BJ (cell line): Measurements from ENCODE around the gene ACAP2. TPM values are rescaled to one million over a fixed set of nuclear protein-coding genes. Genes with fewer than 3 reads are reported as not detected.

Experiments
- CTCF ChIA-PET: fragments of 350-600 bp; formaldehyde crosslinking; extraction: SDS; loops from one replicate; lab custom pipeline; 2021; ENCODE audit warnings: antibody characterized with exemption, inconsistent platforms; lab: Yijun Ruan, JAX
- POLR2A ChIA-PET: fragments of 300-600 bp; sonication (Branson Sonifier 250); formaldehyde crosslinking; extraction: SDS; loops from one replicate; lab custom pipeline; 2021; ENCODE audit warnings: antibody characterized with exemption; lab: Charles Lee
- DNase-seq: peaks from one replicate; pipeline ENCODE4 v3.0.0-alpha.2; 2011; ENCODE audit warnings: low read depth
- H3K27me3 ChIP-seq: 2 replicates; pipeline ENCODE4 v1.6.0; 2011; ENCODE audit warnings: low read length; ENCODE audit not compliant: control insufficient read depth, insufficient read depth
- H3K36me3 ChIP-seq: 2 replicates; pipeline ENCODE4 v1.5.1; 2011; ENCODE audit warnings: low read length; ENCODE audit not compliant: control insufficient read depth, insufficient read depth
- H3K4me3 ChIP-seq: 2 replicates; pipeline ENCODE4 v1.5.1; 2011; ENCODE audit warnings: low read depth, mild to moderate bottlenecking, control low read depth, low read length
- CTCF ChIP-seq: IDR thresholded peaks from 2 replicates; pipeline ENCODE4 v1.5.1; 2011; ENCODE audit warnings: low read depth, mild to moderate bottlenecking, control low read depth, inconsistent platforms, low read length, moderate library complexity; ENCODE audit not compliant: insufficient read depth
- polyA plus RNA-seq: library from polyadenylated mRNA; depleted of rRNA; stranded (reverse); fragments of >200 nt; gene quantifications from 2 replicates; pipeline ENCODE4 v1.2.3, GENCODE V29; 2011

The ACAP2 gene
- polyA plus RNA-seq, 1 experiment: 12.5 TPM

GRCh38 chr3:195270817-195271409, 171.9 kb downstream of the ACAP2 start, which contains the start of gene XXYLT1:
XXYLT1 (minus strand) TSS chr3:195271159; CDS start chr3:195271058, 101 bp downstream.
- ChIA-PET CTCF (interaction anchor here (0.5 to 8.7 kb wide), 47 partner anchors 9 to 599 kb away, joined by 3 to 160 read pairs (median 4); partner anchors contain the start of genes ACAP2, FAM43A, LSG1 and PPP1R2), POLR2A (interaction anchor here (0.6 kb wide), 1 partner anchor 244 kb away, joined by 4 read pairs; no protein-coding TSS in a partner anchor)
- peak; percentile 44 for TF ChIP-seq CTCF
- H3K27me3 ChIP-seq: no peaks in the 10 kb centered on the region
- H3K36me3 ChIP-seq: peaks cover 2% of the 10 kb centered on the region; the same call in 1 of the 2 replicates
- H3K4me3 ChIP-seq: peak within 1 kb of the TSS; percentile 91
- DNase-seq: no peak

- no peak for DNase-seq
- peaks cover 4% of the 10 kb centered on the region for H3K36me3 ChIP-seq
- ChIA-PET CTCF (interaction anchor here (0.6 to 8.7 kb wide), 23 partner anchors 8 to 598 kb away, joined by 3 to 160 read pairs (median 5); partner anchors contain the start of genes FAM43A, LSG1 and PPP1R2), POLR2A (interaction anchor here (0.6 kb wide), 1 partner anchor 244 kb away, joined by 4 read pairs; no protein-coding TSS in a partner anchor)
- peak; percentile 40 for TF ChIP-seq CTCF
- no peaks in the 10 kb centered on the region for H3K27me3 ChIP-seq
- H3K4me3 ChIP-seq: peak overlapping the region; percentile 91
Observed at GRCh38 chr3:195270079-195270816, 172.6 kb downstream of the ACAP2 start.

- POLR2A ChIA-PET: no interaction called here
- no peak for TF ChIP-seq CTCF
- H3K36me3 ChIP-seq: peaks cover 4% of the 10 kb centered on the region
- CTCF ChIA-PET: interaction anchor here (1.0 to 8.7 kb wide), 14 partner anchors 8 to 597 kb away, joined by 3 to 160 read pairs (median 14); partner anchors contain the start of genes FAM43A, LSG1 and PPP1R2
- H3K4me3 ChIP-seq: peak overlapping the region; percentile 91
- no peaks in the 10 kb centered on the region for H3K27me3 ChIP-seq
- no peak for DNase-seq
Observed at GRCh38 chr3:195269375-195270078, 173.3 kb downstream of the ACAP2 start.

GRCh38 chr3:195268576-195269309, 174.1 kb downstream of the ACAP2 start:
- CTCF ChIA-PET: interaction anchor here (0.6 to 8.7 kb wide), 11 partner anchors 7 to 597 kb away, joined by 3 to 160 read pairs (median 9); partner anchors contain the start of genes FAM43A and LSG1
- Histone ChIP-seq H3K36me3 (peaks cover 4% of the 10 kb centered on the region), H3K27me3 (no peaks in the 10 kb centered on the region), H3K4me3 (no peak overlapping the region)
- POLR2A ChIA-PET: interaction anchor here (0.7 kb wide), 1 partner anchor 26 kb away, joined by 6 read pairs; no protein-coding TSS in a partner anchor
- TF ChIP-seq CTCF: no peak
- no peak for DNase-seq
